Right lobe of liver (tissue), 6 donors: ENCODE measurements around the gene TAS2R5. TPM values are rescaled to one million over a fixed set of nuclear protein-coding genes. Genes with fewer than 3 reads are reported as not detected.
"Not testable (repeated sequence)": the region's sequence is repeated elsewhere in the genome, so short reads cannot be mapped to it uniquely, and the experiment has no call there.

Experiments
- ATAC-seq, 4 donors: fragments of 200-7000 bp; cut with Tn5 transposase; one replicate each; pipeline ENCODE4 v1.9.1; 2020; ENCODE audit warnings: mild to moderate bottlenecking in 4 of 4, moderate library complexity in 4 of 4
- DNase-seq, 3 donors: peaks; one replicate each; pipeline ENCODE4 v3.0.0-alpha.2; 2020
- H3K27ac ChIP-seq, 3 donors: fragments of 200-600 bp; one replicate each; pipeline ENCODE4 v1.8.0; 2022
- H3K27me3 ChIP-seq, 2 donors: fragments of 200-600 bp; one replicate each; pipeline ENCODE4 v1.8.0; 2022
- H3K36me3 ChIP-seq, 4 donors: fragments of 200-600 bp; sonication (generic) in 1 of 4; one replicate each; pipeline versions ENCODE4 v1.5.1 to v1.8.0; 2017 to 2022; ENCODE audit warnings: control low read depth in 1 of 4
- H3K4me1 ChIP-seq, 4 donors: fragments of 200-600 bp; sonication (generic) in 1 of 4; one replicate each; pipeline versions ENCODE4 v1.5.1 to v1.8.0; 2017 to 2022; ENCODE audit warnings: control low read depth in 1 of 4
- H3K4me3 ChIP-seq, 3 donors: fragments of 200-600 bp; one replicate each; pipeline ENCODE4 v1.8.0; 2022
- H3K9me3 ChIP-seq, 4 donors: fragments of 200-600 bp; sonication (generic) in 1 of 4; one replicate each; pipeline versions ENCODE4 v1.5.1 to v1.8.0; 2017 to 2022; ENCODE audit warnings: control low read depth in 1 of 4
- CTCF ChIP-seq, 4 donors: fragments of 200-600 bp in 3 of 4; fragments of 450-650 bp in 1 of 4; IDR thresholded peaks; one replicate each; pipeline versions ENCODE4 v1.5.1 to v1.8.0; 2016 to 2022; ENCODE audit warnings: antibody characterized with exemption in 4 of 4, mild to moderate bottlenecking in 2 of 4
- POLR2A ChIP-seq: fragments of 450-650 bp; IDR thresholded peaks from one replicate; pipeline ENCODE4 v1.6.1; 2017; ENCODE audit warnings: antibody characterized with exemption, mild to moderate bottlenecking
- WGBS: methylation state at CpG from one replicate; pipeline ENCODE4 v1.1.6; 2018; ENCODE audit warnings: low coverage, low lambda C conversion rate; ENCODE audit not compliant: insufficient coverage; ENCODE audit errors: missing lambda C conversion rate; 5-methylcytosine and 5-hydroxymethylcytosine counted together
- intact Hi-C, 2 donors: fragments of 100-400 bp; cut with DNase I; formaldehyde crosslinking; loops; one replicate each; pipeline versions ENCODE4 v1.11.2 to v1.14.1; 2022
- long read RNA-seq: library from polyadenylated mRNA; unstranded; transcript quantifications from one replicate; pipeline ENCODE4 v2.0.0, GENCODE V29; 2019
- total RNA-seq, 6 experiments: library from RNA; depleted of rRNA in 2 of 6; stranded (reverse); fragments of >200 nt in 2 of 6; fragmentation: NEBNext Ultra II Directional in 3 of 6; extraction: Animal tissue kit (Norgen Biotek cat#: 25700) in 3 of 6; gene quantifications; one replicate each; pipeline versions ENCODE4 v1.1.0 to v1.2.4, GENCODE V29; 2016 to 2023
- donor health status: DM: no; HTN: yes; CAD: no.
- donor health status: DM: no; HTN: no; CAD: no.
- donor health status: DM: no; HTN: no; CAD: no.
- donor health status: DM: no; HTN: yes; CAD: no.
- donor health status: DM: no; HTN: yes; CAD: no.

Gene TAS2R5, protein sequence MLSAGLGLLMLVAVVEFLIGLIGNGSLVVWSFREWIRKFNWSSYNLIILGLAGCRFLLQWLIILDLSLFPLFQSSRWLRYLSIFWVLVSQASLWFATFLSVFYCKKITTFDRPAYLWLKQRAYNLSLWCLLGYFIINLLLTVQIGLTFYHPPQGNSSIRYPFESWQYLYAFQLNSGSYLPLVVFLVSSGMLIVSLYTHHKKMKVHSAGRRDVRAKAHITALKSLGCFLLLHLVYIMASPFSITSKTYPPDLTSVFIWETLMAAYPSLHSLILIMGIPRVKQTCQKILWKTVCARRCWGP
- total RNA-seq: under 1 TPM in 5 of 6 experiments, not detected in 1; 0.43 to 0.68 (median 0.51) TPM
- long read RNA-seq: 0 reads

- 73% methylated on average over 5 of the region's 5 CpGs for WGBS
- intact Hi-C loops: no loop called here
- no peaks in the 10 kb centered on the region for H3K4me1 ChIP-seq
- H3K9me3 ChIP-seq: no peaks in the 10 kb centered on the region
- H3K4me3 ChIP-seq: no peak within 1 kb of the TSS
- TF ChIP-seq CTCF (IDR thresholded peaks at IDR 0.05) (no peak), POLR2A (no peak)
- no peaks in the 10 kb centered on the region for H3K36me3 ChIP-seq
- DNase-seq (no peak), ATAC-seq (no peak)
- H3K27me3 ChIP-seq: no peaks in the 10 kb centered on the region
- H3K27ac ChIP-seq: no peak within 1 kb of the TSS
Observed at GRCh38 chr7:141789917-141790316, at the start of gene TAS2R5. TAS2R5 (plus strand) TSS chr7:141790217; CDS start chr7:141790362, 145 bp downstream.

DNA sequence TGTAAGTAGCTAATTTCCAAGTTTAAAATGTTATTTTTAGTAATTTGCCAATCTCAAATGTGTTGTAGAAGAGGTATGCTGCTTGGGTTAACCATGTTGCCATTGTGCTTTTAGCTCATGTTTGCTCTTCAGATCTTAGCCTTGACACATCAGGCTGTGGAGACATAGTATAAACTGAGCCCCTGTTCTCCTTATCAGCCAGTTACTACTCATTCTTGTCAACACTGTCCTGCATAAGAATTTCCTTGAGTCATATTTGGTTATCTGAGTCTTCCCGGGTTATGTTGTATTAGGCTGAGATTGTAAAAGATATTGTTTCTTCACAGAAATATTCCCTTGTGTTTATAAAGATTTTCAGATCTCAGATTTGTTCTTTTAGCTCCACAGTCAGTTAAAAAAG, 47.8 kb upstream of the TAS2R5 start:
- no peak overlapping the region for H3K4me3 ChIP-seq
- no peak for ATAC-seq
- intact Hi-C loops: no loop called here
- TF ChIP-seq POLR2A (no peak), CTCF (IDR thresholded peaks at IDR 0.05) (no peak)
- no peak overlapping the region for H3K27ac ChIP-seq
- WGBS: 77% methylated on average over 1 of the region's 1 CpG
- peaks cover 0 to 12% (median 6%) of the 10 kb centered on the region in 4 donors for H3K4me1 ChIP-seq
- no peak for DNase-seq
- H3K36me3 ChIP-seq: peaks cover 0 to 72% (median 23%) of the 10 kb centered on the region in 4 donors
- H3K27me3 ChIP-seq: no peaks in the 10 kb centered on the region
- H3K9me3 ChIP-seq: no peaks in the 10 kb centered on the region

DNA sequence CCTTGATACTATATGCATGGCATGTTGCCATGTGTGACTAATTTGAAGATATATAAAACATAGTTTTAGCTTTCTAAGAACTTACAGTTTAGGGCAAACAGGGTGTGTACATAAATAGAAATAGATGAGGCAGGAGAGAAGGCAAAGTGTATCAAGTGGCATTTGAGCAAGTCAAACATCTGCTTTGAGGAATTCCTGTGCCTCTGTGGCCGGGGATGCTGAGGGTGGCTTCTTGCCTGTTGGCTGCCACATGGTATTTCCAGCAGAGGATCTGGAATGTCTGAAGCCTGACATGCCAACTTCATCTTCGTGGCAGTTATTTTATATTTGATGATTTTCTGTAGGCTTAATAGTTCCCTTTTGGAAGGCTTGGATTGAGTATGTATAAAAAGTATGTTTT, 45.9 kb upstream of the TAS2R5 start:
- no peak for TF ChIP-seq POLR2A
- TF ChIP-seq CTCF (IDR thresholded peaks at IDR 0.05): no peak
- intact Hi-C loops: no loop called here
- H3K36me3 ChIP-seq: peaks cover 0 to 90% (median 24%) of the 10 kb centered on the region in 4 donors
- 75% methylated on average over 2 of the region's 2 CpGs for WGBS
- H3K27ac ChIP-seq: no peak overlapping the region
- no peaks in the 10 kb centered on the region for H3K9me3 ChIP-seq
- peaks cover 0 to 8% (median 3%) of the 10 kb centered on the region in 4 donors for H3K4me1 ChIP-seq
- H3K4me3 ChIP-seq: no peak overlapping the region
- DNase-seq (no peak), ATAC-seq (no peak)
- H3K27me3 ChIP-seq: no peaks in the 10 kb centered on the region

DNA sequence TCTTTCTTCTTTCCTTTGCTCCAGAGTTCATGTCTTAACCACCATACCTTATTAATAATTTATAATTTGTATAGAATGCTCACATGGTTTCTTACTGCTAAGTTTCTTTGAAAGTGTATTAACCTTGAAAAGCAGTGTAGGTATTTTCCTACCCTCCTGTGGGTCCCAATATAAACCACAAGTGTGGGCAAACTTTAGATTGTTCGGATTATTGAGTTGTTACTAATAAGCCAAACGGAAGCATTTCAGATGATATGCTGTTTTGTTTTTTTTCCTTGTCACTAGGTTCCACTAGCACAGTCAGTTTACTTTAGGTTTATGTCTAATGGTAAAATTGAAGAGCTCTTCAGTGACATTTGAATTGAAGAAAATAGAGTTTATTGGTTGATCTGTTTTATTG, 41.6 kb upstream of the TAS2R5 start:
- no peaks in the 10 kb centered on the region for H3K27me3 ChIP-seq
- no peak for TF ChIP-seq CTCF (IDR thresholded peaks at IDR 0.05)
- TF ChIP-seq POLR2A: no peak
- 100% methylated on average over 2 of the region's 2 CpGs for WGBS
- no peak overlapping the region for H3K27ac ChIP-seq
- H3K36me3 ChIP-seq: peaks cover 11 to 93% (median 38%) of the 10 kb centered on the region in 4 donors
- H3K4me1 ChIP-seq: no peaks in the 10 kb centered on the region
- DNase-seq (no peak), ATAC-seq (no peak)
- H3K9me3 ChIP-seq: peaks cover 0 to 17% (median 5%) of the 10 kb centered on the region in 4 donors
- H3K4me3 ChIP-seq: no peak overlapping the region
- intact Hi-C loops: no loop called here

DNA sequence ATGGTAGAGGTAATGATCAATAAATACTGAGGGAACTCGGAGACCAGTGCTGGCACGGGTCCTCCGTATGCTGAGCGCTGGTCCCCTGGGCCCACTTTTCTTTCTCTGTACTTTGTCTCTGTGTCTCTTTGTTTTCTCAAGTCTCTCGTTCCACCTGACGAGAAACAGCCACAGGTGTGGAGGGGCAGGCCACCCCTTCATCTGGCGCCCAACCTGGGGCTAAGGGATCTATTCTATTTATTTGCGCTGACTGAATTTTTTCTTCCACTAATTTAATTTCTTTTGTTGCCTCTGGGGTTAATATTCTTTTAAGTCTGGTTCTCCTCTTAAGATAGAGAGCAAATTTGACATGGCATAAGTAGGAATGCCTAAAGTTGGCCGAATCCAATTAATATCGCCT, 38.1 kb upstream of the TAS2R5 start:
- WGBS: 89% methylated on average over 10 of the region's 10 CpGs
- H3K9me3 ChIP-seq: peaks cover 0 to 17% (median 5%) of the 10 kb centered on the region in 4 donors
- H3K27me3 ChIP-seq, ATAC-seq, H3K27ac ChIP-seq, H3K4me1 ChIP-seq, H3K4me3 ChIP-seq, DNase-seq, intact Hi-C loops: not testable (repeated sequence)
- H3K36me3 ChIP-seq: peaks cover 11 to 58% (median 28%) of the 10 kb centered on the region in 4 donors
